Amniotic epithelial cell (primary cell): ENCODE results near the gene DOCK3.

Experiments
- DNase-seq: peaks from one replicate; pipeline ENCODE4 v3.0.0-alpha.2; 2010; ENCODE audit warnings: low read depth

DOCK3 gene

GRCh38 chr3:50674349-50675178 lies at the start of gene DOCK3:
Gene DOCK3, plus strand, starts transcription at chr3:50674927. Its CDS starts 337 bp downstream, at chr3:50675264.
- peak; percentile 19 for DNase-seq

- DNase-seq: no peak
Observed at GRCh38 chr3:50625231-50626182, 49.2 kb upstream of the DOCK3 start.

DNA sequence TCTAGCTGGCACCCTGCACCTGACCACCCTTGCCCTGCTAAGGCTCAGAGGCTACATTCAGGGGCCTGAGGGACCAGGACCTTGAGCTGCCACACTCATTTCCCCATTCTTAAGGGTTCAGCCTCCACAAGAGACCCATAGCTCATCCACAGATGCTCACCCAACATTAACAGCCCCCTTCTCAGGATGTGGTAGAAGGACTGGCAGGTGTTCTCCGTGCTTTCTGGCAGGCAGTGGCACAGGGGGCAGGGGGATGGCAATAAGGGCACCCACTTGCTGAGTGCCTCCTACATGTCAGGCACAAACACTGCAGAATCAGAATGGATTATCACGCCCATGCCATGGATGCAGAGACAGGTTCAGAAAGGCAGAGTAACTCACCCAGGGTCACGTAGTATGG lies 48.3 kb upstream of the DOCK3 start:
- DNase-seq: no peak

DNA sequence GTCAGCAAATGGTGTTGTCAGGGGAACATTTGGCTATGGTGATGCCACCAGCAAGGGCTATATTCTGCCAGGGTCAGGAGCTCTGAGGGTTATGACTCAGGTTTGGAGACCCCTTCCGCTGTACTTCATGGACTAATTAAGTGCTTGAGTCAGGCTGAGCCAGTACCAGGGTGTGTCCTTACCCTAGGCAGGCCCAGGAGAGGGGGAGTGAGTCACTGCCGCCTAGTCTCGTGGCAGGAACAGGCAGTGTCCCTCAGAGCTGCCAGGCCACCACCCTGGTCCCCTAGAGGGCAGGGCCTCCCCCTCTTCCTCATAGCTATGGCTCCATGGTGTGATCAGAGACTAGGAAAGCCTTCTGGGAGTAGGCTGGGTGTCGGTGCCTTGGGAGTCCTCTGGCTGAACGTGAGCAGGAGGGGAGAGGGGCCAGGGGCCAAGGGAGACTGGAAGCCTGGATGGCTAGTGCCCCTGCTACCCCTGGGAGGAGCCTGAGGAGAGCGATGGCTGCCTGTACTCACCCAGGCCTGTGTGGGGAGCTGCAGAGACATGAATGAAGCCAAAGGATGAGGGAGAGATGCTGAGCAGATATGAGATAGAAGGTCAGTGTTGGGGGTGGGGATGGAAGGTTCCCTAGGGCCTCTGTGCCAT lies 47.2 kb upstream of the DOCK3 start:
- DNase-seq: peak; percentile 47

- DNase-seq: no peak
Observed at GRCh38 chr3:50628601-50629000, 46.1 kb upstream of the DOCK3 start.

DNA sequence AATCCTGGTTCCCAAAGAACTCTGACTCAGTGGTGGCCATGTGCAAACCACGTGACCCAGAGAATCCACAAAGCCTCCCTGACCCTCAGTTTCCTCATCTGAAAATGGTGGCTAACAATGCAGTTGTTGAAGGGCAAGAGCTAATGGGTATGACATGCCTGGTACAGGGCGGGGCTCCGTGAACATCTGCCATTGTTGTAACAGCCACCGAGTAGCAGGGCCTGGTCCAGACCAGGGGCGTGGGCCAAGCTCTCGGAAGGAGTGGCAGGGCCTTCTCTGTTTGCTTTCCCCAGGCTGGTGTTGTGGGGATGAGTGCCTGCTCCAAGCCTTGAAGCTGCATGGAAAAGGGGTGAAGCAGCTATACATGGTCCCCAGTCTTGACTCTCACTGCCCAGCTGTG lies 44.3 kb upstream of the DOCK3 start:
- no peak for DNase-seq

- no peak for DNase-seq
Observed at GRCh38 chr3:50630877-50631276, 43.9 kb upstream of the DOCK3 start.

DNA sequence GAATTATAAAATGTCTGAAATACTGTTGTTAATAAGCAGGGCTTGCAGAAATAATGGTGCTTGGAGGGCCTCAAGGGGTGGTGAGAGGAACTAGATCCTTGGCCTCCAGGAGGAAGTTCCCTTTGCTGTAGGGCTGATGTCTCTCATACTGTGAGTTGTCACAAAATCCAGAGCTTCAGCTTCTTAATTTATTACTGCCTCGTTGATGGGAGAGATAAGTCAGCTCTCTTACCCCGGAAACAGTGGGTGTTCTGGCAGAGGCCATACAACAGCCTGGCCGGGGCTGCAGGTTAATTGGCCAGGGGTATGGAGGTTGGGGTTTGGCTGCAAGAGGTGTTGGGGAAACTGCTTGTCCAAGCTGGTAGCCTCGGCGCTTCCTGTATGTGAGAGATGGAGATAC lies 42.3 kb upstream of the DOCK3 start:
- no peak for DNase-seq

- DNase-seq: no peak
Observed at GRCh38 chr3:50633230-50633790, 41.4 kb upstream of the DOCK3 start.

DNA sequence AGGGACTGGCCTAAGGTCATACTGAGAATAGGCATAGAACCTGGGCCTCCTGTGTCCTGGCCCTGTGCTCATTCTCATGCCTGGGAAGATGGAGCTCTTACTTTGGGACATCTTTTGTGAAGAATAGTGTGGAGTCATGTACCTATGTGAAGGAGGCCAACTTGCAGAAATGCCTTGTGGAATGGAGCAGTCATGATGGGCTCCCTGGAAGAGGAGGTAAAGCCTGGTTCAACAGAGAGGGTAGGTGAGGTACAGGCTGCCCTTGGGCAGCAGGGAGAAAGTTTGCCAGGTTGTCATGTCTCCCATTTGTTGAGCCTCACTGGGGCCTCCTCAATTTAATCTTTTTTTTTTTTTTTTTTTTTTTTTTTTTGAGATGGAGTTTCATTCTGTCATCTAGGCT lies 39.7 kb upstream of the DOCK3 start:
- no peak for DNase-seq

GRCh38 chr3:50637011-50637410 lies 37.7 kb upstream of the DOCK3 start:
- no peak for DNase-seq

- DNase-seq: no peak
Observed at GRCh38 chr3:50637945-50638344, 36.8 kb upstream of the DOCK3 start.

- DNase-seq: peak; percentile 37
Observed at GRCh38 chr3:50639055-50639494, 35.7 kb upstream of the DOCK3 start.

GRCh38 chr3:50642382-50642781 lies 32.3 kb upstream of the DOCK3 start:
- no peak for DNase-seq

DNA sequence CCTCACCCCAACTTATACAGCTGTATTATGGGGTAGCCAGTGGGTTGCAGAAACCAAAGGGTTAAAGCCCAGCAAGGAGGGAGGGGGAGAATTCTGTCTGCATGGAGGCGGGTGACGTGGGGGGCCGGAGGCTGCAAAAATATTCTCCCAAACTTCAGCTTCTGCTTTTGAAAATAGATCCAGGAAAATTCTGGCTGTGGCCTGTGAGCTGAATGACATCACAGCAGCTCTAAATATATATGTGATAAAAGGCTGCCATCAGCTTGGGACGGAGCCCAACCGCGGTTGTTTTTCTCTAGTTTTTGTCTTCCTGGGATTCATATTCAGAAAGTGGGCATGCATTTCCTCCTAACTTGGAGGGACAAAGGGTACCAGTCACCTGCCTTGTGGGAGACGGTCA lies 30.2 kb upstream of the DOCK3 start:
- no peak for DNase-seq

DNA sequence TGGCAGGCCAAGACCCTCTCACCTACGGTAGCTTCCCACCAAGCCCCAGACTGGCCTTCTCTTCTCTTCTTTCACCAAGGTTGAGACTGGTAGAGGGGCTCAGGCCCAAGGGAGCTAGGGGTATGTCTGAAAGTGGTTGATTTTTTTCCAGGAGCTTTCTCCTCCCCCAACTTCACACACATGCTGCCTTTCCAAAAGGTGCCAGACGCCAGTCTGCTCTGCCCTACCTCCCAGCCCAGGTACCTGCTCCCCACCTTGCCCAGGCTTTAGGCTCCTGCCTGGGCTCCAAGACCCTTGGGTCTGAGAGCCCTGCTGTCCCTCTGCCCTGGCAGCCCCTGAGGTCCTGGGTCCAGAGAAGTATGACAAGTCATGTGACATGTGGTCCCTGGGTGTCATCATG lies 29.3 kb upstream of the DOCK3 start:
- DNase-seq: no peak

DNA sequence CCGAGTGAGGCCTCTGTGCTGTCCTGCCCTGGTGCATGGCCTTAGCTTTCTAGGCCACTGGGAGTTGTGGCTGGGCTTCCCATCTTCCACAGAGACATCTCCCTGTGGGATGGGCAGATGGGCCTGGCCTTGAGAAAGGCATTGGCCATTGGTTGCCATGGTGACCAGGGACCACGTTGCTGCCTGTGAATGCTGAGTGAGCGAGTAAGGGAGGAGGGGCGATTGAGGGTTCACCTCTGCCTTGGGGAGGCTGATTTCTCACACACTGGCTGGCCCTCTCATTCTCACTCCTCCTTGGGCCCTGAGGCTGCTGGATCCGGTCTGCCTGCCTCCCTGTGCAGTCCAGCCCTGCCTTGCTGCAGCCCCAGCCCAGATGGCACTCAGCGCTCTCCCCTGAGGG lies 26.4 kb upstream of the DOCK3 start:
- DNase-seq: peak; percentile 17

GRCh38 chr3:50648944-50649343 lies 25.8 kb upstream of the DOCK3 start:
- DNase-seq: no peak

DNA sequence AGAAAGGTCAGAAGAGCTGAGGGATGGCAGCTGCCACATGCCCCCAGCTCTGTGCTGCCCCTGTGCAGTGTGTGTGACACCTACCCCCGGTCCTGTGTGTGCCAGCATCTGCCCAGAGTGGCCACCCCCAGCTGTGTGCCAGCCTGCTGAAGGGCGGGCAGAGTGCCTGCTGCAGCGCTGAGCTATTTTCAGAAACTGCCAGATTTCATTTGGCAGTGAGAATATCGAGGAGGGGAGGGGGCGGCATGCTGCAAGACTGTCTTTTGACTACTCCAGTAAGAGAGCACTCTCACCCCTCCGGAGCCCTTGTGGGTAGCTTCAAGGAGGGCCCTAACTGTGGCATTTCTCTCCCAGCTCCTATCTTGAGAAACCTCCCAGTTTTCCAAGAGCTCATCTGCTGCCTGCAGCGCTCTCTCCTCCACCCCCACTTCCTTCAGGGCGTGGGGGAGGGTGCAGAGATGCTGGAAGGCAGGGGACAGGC lies 25.2 kb upstream of the DOCK3 start:
- no peak for DNase-seq

- no peak for DNase-seq
Observed at GRCh38 chr3:50650018-50650417, 24.7 kb upstream of the DOCK3 start.

GRCh38 chr3:50651445-50651844 lies 23.3 kb upstream of the DOCK3 start:
- DNase-seq: no peak
